GM20000 (cell line): ENCODE data around the gene DNAJB14.
"Not testable (repeated sequence)": the region's sequence is repeated elsewhere in the genome, so short reads cannot be mapped to it uniquely, and the experiment has no call there.

Experiments used
- DNase-seq: peaks from one replicate; pipeline ENCODE4 v3.0.0; 2012; ENCODE audit warnings: low spot score
- TF ChIP-seq, protein P1 (sequence below): IDR thresholded peaks from 2 replicates; pipeline ENCODE4 v1.5.1; 2012; ENCODE audit warnings: mild to moderate bottlenecking, control low read depth; ENCODE audit errors: extremely low read depth, missing control alignments

The DNAJB14 gene

DNA sequence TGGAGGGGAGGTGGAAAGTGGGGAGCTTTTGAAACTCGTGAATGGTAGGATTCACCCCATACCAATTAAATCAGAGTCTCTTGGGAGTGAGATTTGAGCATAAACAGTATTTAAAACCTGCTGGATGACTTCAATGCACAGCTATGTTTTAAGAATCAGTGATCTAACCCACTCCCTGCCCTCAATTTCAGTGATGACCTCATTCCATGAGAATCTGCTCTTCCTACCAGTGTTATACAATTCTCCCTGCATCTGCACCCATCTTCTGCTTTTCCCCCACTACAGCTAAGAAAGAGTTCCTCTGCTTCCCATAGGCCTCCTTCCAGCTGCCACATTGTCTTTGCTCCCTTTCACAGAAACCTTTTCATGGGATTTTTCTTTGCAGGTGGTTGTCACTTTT is 21.9 kb upstream of the DNAJB14 start:
- no peak for DNase-seq
- TF ChIP-seq, protein P1, sequence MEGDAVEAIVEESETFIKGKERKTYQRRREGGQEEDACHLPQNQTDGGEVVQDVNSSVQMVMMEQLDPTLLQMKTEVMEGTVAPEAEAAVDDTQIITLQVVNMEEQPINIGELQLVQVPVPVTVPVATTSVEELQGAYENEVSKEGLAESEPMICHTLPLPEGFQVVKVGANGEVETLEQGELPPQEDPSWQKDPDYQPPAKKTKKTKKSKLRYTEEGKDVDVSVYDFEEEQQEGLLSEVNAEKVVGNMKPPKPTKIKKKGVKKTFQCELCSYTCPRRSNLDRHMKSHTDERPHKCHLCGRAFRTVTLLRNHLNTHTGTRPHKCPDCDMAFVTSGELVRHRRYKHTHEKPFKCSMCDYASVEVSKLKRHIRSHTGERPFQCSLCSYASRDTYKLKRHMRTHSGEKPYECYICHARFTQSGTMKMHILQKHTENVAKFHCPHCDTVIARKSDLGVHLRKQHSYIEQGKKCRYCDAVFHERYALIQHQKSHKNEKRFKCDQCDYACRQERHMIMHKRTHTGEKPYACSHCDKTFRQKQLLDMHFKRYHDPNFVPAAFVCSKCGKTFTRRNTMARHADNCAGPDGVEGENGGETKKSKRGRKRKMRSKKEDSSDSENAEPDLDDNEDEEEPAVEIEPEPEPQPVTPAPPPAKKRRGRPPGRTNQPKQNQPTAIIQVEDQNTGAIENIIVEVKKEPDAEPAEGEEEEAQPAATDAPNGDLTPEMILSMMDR, result no peak

DNA sequence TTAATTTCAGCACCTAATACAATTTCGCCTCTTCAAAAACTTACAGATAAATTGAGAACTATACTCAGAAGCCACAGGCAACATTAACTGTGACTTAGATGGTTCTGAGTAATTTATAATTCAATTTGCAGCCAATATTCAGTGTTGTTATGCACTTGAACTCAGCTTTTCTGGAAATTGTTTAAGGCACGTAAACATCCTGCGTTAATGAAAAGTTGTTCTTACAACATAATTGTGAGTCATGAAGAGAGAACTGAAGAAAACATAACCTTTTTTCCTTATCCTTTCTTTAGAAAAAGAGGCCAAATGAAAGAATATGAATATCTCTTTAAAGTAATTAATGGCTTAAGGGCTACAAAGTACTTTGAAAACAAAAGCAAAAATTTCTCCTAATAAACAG is 20.3 kb upstream of the DNAJB14 start:
- TF ChIP-seq, protein P1, result no peak
- DNase-seq, result no peak

DNA sequence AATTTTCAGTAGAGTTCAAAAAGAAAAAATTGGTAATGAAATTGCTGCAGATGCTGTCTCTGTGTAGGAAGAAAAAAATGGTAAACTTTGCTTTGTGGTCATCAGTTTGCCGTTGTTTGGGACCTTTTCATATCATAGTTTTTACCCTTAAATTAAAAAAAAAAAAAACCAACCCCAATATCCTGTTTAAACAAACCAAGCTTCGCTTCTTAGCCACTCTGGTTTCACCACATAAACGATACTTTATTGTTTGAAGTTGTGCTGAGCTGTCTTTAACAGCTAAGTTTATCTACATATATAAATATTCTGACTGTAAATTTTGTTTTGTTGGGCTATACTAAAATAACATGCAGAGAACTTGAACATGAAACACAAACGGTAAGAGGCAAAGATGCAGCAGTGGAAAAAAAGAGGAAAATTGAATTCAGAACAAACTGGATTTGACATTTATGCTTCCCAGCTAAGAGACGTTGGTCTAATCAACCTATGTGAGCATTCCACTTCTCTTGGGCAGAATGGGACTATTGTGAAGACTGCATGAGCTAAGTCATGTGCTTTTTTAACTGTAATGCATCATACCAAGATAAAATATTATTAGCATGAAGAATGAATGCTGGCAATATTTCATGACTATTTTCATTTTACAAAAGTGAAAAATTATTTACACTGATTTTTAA is 19.4 kb upstream of the DNAJB14 start:
- TF ChIP-seq, protein P1, result no peak
- no peak for DNase-seq

DNA sequence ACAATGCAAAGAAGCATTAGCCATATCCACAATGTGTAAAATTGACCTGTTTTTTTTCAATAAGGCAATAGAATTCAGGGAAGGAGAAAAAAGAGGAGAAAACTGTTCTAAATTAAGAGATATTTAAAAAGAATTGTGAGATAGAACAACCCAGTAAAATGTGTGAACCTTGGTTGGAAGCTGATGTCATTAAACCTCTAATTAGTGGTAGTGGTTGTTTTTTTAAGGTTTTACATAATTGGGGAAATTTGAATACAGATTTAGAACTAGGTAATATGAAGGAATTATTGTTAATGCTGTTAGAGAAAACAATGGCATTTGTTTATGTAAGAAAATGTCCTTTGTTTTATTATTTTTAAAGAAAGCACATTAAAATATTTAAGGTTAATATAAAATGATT is 18.8 kb upstream of the DNAJB14 start:
- TF ChIP-seq, protein P1, result no peak
- DNase-seq, result no peak

DNA sequence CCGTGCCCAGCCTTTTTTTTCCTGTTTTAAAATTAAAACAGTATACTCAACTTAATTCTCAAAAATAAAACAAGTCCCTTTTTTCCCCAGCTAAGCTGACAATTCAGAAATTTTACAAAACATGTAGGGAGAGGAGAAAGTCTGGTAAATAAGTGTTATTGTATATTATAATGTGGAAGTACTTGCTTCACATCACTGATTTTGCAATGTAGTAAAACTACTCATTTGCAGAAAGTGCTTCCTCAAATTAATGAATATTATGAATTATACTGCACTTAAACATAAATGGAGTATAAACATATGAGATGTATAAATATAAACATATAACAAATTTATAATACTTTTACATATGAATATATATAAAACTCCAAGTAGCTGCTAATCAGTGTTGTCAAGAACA is 15.3 kb upstream of the DNAJB14 start:
- TF ChIP-seq, protein P1, result no peak

DNA sequence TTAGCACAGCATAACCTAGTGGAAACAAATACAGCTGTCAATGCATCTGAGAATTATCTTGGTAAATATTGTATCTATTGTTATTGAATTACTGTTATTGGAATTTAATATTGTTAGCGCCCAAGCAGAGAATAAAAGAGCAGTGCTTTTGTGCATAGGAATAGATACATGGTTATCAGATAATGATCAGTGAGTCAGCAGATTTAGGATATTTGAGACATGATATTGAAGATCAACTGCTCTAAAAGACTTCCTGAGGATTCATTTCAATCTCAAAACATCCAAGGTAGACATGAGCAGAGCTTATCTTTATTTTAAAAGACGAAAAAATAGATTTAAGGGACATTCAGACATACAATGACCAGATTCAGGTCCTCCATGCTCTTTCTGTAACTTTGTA is 14.2 kb upstream of the DNAJB14 start:
- no peak for DNase-seq
- TF ChIP-seq, protein P1, result no peak

More for the DNA sequence above, 15.3 kb upstream of the DNAJB14 start:
- no peak for DNase-seq

DNA sequence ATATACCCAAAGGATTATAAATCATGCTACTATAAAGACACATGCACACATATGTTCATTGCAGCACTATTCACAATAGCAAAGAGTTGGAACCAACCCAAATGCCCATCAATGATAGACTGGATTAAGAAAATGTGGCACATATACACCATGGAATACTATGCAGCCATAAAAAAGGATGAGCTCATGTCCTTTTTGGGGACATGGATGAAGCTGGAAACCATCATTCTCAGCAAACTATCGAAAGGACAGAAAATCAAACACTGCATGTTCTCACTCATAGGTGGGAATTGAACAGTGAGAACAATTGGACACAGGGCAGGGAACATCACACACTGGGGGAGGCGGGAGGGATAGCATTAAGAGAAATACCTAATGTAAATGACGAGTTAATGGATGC is 11.8 kb upstream of the DNAJB14 start:
- DNase-seq, result not testable (repeated sequence)

DNA sequence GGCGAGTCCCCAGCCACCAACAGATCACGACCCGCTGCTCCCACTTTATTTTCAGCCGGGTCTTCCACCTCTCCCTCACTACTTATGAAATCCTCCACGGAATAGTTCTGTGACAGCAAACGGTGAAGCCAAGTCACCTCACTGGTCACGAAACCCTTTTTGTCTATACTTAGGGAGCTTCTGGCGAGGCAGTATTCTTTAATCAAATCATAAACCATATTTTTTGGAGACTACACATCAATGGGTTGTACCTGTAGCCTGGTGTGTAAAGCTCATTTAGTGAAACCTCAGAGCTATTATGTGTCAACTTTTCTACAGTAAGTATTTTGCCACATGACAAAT is 4.5 kb upstream of the DNAJB14 start:
- DNase-seq, result no peak
- TF ChIP-seq, protein P1, result no peak
